ENCODE data around the gene ADTRP. TPM values are rescaled to one million over a fixed set of nuclear protein-coding genes. Genes with fewer than 3 reads are reported as not detected.

Gene ADTRP
- total RNA-seq, 1 experiment from 2014 or later: 0.86 TPM

- CTCF ChIA-PET: no interaction called here
- H4K20me1 ChIP-seq (ENCODE audit: insufficient read depth): no peaks in the 10 kb centered on the region
- no peaks in the 10 kb centered on the region for H3K27me3 ChIP-seq (ENCODE audit: insufficient read depth, low read length)
- no peaks in the 10 kb centered on the region for H3K4me1 ChIP-seq (ENCODE audit: control insufficient read depth in 1 of 2, insufficient read depth in 2 of 2, low read length in 2 of 2)
- no peaks in the 10 kb centered on the region for H3K36me3 ChIP-seq (ENCODE audit: control insufficient read depth in 1 of 2, insufficient read depth in 2 of 2, low read length in 2 of 2)
- intact Hi-C loops (cut with micrococcal nuclease): no loop called here
- no peak overlapping the region for H3K9ac ChIP-seq (ENCODE audit: low read length)
- no peaks in the 10 kb centered on the region for H3K9me3 ChIP-seq (ENCODE audit: control insufficient read depth in 1 of 2, insufficient read depth in 1 of 2, low read depth in 1 of 2, low read length in 2 of 2)
- no peaks in the 10 kb centered on the region for H3K79me2 ChIP-seq (ENCODE audit: insufficient read depth, low read length)
- H3K9me2 ChIP-seq (ENCODE audit: insufficient read depth): no peaks in the 10 kb centered on the region
- no TSS peak for BruUV-seq (replicated peaks)
- RAD21 ChIA-PET (ENCODE audit: low non-redundant PET in 1 of 2, low total read pairs in 2 of 2, uncharacterized antibody in 2 of 2, unreplicated experiment in 2 of 2): no interaction called here
- ATAC-seq (no peak), DNase-seq (ENCODE audit: low read depth, low spot score) (no peak)
- H2AFZ ChIP-seq (ENCODE audit: low read depth, low read length, poor library complexity, severe bottlenecking): no peak overlapping the region
- no peak for TF ChIP-seq CBX3 (IDR thresholded peaks at IDR 0.05; ENCODE audit: low read depth)
- no peak for TF ChIP-seq REST (IDR thresholded peaks at IDR 0.05; ENCODE audit: low read depth)
- TF ChIP-seq MAX (IDR thresholded peaks at IDR 0.05): no peak
- no peak for TF ChIP-seq JUND (IDR thresholded peaks at IDR 0.05)
- TF ChIP-seq EZH2phosphoT487 (IDR thresholded peaks at IDR 0.05; ENCODE audit: borderline replicate concordance): no peak
- TF ChIP-seq CEBPB (IDR thresholded peaks at IDR 0.05; ENCODE audit: low read depth): no peak
- no peak for TF ChIP-seq YY1 (IDR thresholded peaks at IDR 0.05; ENCODE audit: extremely low read depth, insufficient replicate concordance, low read depth, low read length)
- H3K4me2 ChIP-seq (ENCODE audit: low read length): no peak overlapping the region
- no peak overlapping the region for H3K4me3 ChIP-seq (replicated peaks in 1 of 2; ENCODE audit: low read depth in 1 of 2, low read length in 2 of 2)
- H3K27ac ChIP-seq (ENCODE audit: low read depth, low read length): no peak overlapping the region
- POLR2A ChIA-PET: no interaction called here
Observed at GRCh38 chr6:11712760-11713159, 65.8 kb downstream of the ADTRP start.

Data from HCT116 (cell line).